Spleen (tissue), 11 donors: ENCODE results near the gene STK10. TPM values are rescaled to one million over a fixed set of nuclear protein-coding genes. Genes with fewer than 3 reads are reported as not detected.

Experiments
- DNase-seq: peaks from one replicate; pipeline ENCODE4 v3.0.0-alpha.2; 2020
- H3K27ac ChIP-seq, 8 donors: fragments of 200-600 bp; sonication (generic) in 7 of 8; 1 replicate in 4 of 8; 2 replicates in 4 of 8; pipeline versions ENCODE4 v1.5.0 to v1.8.0; 2016 to 2021; ENCODE audit warnings: inconsistent platforms in 4 of 8, mild to moderate bottlenecking in 4 of 8, moderate library complexity in 1 of 8
- H3K27me3 ChIP-seq, 7 donors: fragments of 200-600 bp; sonication (generic) in 6 of 7; replicated peaks in 1 of 7; 1 replicate in 4 of 7; 2 replicates in 3 of 7; pipeline versions ENCODE4 v1.5.0 to v1.8.0; 2016 to 2021; ENCODE audit warnings: inconsistent platforms in 3 of 7, mild to moderate bottlenecking in 1 of 7
- H3K36me3 ChIP-seq, 6 donors: fragments of 200-600 bp; sonication (generic) in 5 of 6; 1 replicate in 4 of 6; 2 replicates in 2 of 6; pipeline versions ENCODE4 v1.5.0 to v1.8.0; 2016 to 2021; ENCODE audit warnings: inconsistent platforms in 2 of 6
- H3K4me1 ChIP-seq, 6 donors: fragments of 200-600 bp; sonication (generic) in 5 of 6; 1 replicate in 3 of 6; 2 replicates in 3 of 6; pipeline versions ENCODE4 v1.5.0 to v1.8.0; 2016 to 2021; ENCODE audit warnings: inconsistent platforms in 3 of 6
- H3K4me3 ChIP-seq, 8 donors: fragments of 200-600 bp; sonication (generic) in 7 of 8; 1 replicate in 4 of 8; 2 replicates in 4 of 8; pipeline versions ENCODE4 v1.5.0 to v1.8.0; 2016 to 2021; ENCODE audit warnings: inconsistent platforms in 4 of 8, mild to moderate bottlenecking in 4 of 8, moderate library complexity in 2 of 8
- H3K9me3 ChIP-seq, 8 donors: fragments of 200-600 bp; sonication (generic) in 7 of 8; 1 replicate in 4 of 8; 2 replicates in 4 of 8; pipeline versions ENCODE4 v1.5.0 to v1.8.0; 2016 to 2021; ENCODE audit warnings: inconsistent platforms in 4 of 8
- CTCF ChIP-seq, 11 experiments: fragments of 200-600 bp in 7 of 11; fragments of 450-650 bp in 4 of 11; sonication (generic) in 4 of 11; IDR thresholded peaks in 8 of 11; conservative IDR thresholded peaks in 3 of 11; 1 replicate in 7 of 11; 2 replicates in 4 of 11; pipeline versions ENCODE4 v1.4.0 to v1.8.0; 2016 to 2021; ENCODE audit warnings: antibody characterized with exemption in 11 of 11, inconsistent platforms in 4 of 11, mild to moderate bottlenecking in 1 of 11
- POLR2A ChIP-seq, 3 donors: fragments of 450-650 bp; IDR thresholded peaks; one replicate each; pipeline ENCODE4 v1.5.1; 2017; ENCODE audit warnings: antibody characterized with exemption in 3 of 3, mild to moderate bottlenecking in 1 of 3
- POLR2AphosphoS5 ChIP-seq, 3 donors: sonication (generic); formaldehyde crosslinking; IDR thresholded peaks; one replicate each; pipeline ENCODE4 v1.5.1; 2017; ENCODE audit warnings: antibody characterized with exemption in 3 of 3
- WGBS, 5 donors: extraction: QIAGEN DNeasy Blood & Tissue Kit in 3 of 5; methylation state at CpG; one replicate each; pipeline versions ENCODE4 v1.1.5 to v1.1.7; 2013 to 2018; 5-methylcytosine and 5-hydroxymethylcytosine counted together
- intact Hi-C: fragments of 100-400 bp; cut with DNase I; formaldehyde crosslinking; loops from one replicate; pipeline ENCODE4 v1.15.0; 2023; ENCODE audit warnings: low total_unique reads
- polyA plus RNA-seq, 3 donors: library from polyadenylated mRNA; stranded (reverse); fragments of 200-250 nt; gene quantifications; one replicate each; pipeline ENCODE4 v1.2.1, GENCODE V29; 2013
- total RNA-seq, 7 donors: library from RNA; depleted of rRNA in 3 of 7; stranded (reverse); fragments of >200 nt in 3 of 7; fragmentation: NEBNext Ultra II Directional in 4 of 7; extraction: Animal tissue kit (Norgen Biotek cat#: 25700) in 4 of 7; gene quantifications; one replicate each; pipeline versions ENCODE4 v1.1.0 to v1.2.1, GENCODE V29; 2016 to 2021
- donor health status: healthy with polysubstance abuse.
- donor health status: DM: no; HTN: no; CAD: no; lungs with moderate emphysema.
- donor health status: DM: no; HTN: no; CAD: no.
- donor health status: Bipolar disorder and iron deficiency.
- donor health status: healthy.
- donor health status: DM: no; HTN: no; CAD: no.
- donor health status: DM: yes; HTN: yes; CAD: no.

STK10 gene
- total and polyA plus RNA-seq, 10 donors: 34.0 to 290 (median 168) TPM

GRCh38 chr5:172005708-172006320 lies 182.2 kb downstream of the STK10 start:
- 0 to 1% (median 1%) methylated on average over 34 of the region's 34 CpGs for WGBS, 5 donors
- Histone ChIP-seq H3K36me3 (no peaks in the 10 kb centered on the region), H3K27me3 (no peaks in the 10 kb centered on the region), H3K9me3 (no peaks in the 10 kb centered on the region), H3K27ac (peak overlapping the region; percentile 92 to 100 (median 98)), H3K4me3 (peak overlapping the region; percentile 72 to 98 (median 88)), H3K4me1 (peaks cover 27 to 64% (median 57%) of the 10 kb centered on the region in 6 donors)
- TF ChIP-seq CTCF (IDR thresholded peaks at IDR 0.05 in 8 of 11, conservative IDR thresholded peaks at IDR 0.05 in 3 of 11) (no peak), POLR2A (IDR thresholded peaks at IDR 0.05) (no peak), POLR2AphosphoS5 (IDR thresholded peaks at IDR 0.05) (no peak)
- intact Hi-C loops: loop anchor here (10.0 kb wide), 1 partner anchor 91 kb away; no protein-coding TSS in a partner anchor
- DNase-seq: peak; percentile 86

GRCh38 chr5:172004824-172005237 lies 183.2 kb downstream of the STK10 start:
- Histone ChIP-seq H3K4me3 (peak overlapping the region; percentile 72 to 98 (median 88)), H3K27ac (peak overlapping the region; percentile 92 to 100 (median 98)), H3K9me3 (no peaks in the 10 kb centered on the region), H3K27me3 (no peaks in the 10 kb centered on the region), H3K36me3 (no peaks in the 10 kb centered on the region), H3K4me1 (peaks cover 36 to 74% (median 66%) of the 10 kb centered on the region in 6 donors)
- WGBS, 5 donors: 10 to 19% (median 13%) methylated on average over 3 of the region's 3 CpGs
- intact Hi-C loops: loop anchor here (10.0 kb wide), 1 partner anchor 90 kb away; no protein-coding TSS in a partner anchor
- no peak for DNase-seq
- no peak for TF ChIP-seq POLR2AphosphoS5 (IDR thresholded peaks at IDR 0.05)
- no peak for TF ChIP-seq CTCF (IDR thresholded peaks at IDR 0.05 in 8 of 11, conservative IDR thresholded peaks at IDR 0.05 in 3 of 11)
- no peak for TF ChIP-seq POLR2A (IDR thresholded peaks at IDR 0.05)

GRCh38 chr5:172003746-172004145 lies 184.3 kb downstream of the STK10 start:
- 27 to 41% (median 29%) methylated on average over 1 of the region's 1 CpG for WGBS, 5 donors
- intact Hi-C loops: loop anchor here (10.0 kb wide), 1 partner anchor 89 kb away; no protein-coding TSS in a partner anchor
- H3K27ac ChIP-seq: peak overlapping the region in 5 of 8 donors; percentile 4 to 99 (median 16)
- no peak for TF ChIP-seq POLR2AphosphoS5 (IDR thresholded peaks at IDR 0.05)
- no peak for TF ChIP-seq CTCF (IDR thresholded peaks at IDR 0.05 in 8 of 11, conservative IDR thresholded peaks at IDR 0.05 in 3 of 11)
- TF ChIP-seq POLR2A (IDR thresholded peaks at IDR 0.05): no peak
- DNase-seq: no peak
- no peak overlapping the region for H3K4me3 ChIP-seq
- peaks cover 36 to 85% (median 77%) of the 10 kb centered on the region in 6 donors for H3K4me1 ChIP-seq
- H3K36me3 ChIP-seq: no peaks in the 10 kb centered on the region
- no peaks in the 10 kb centered on the region for H3K9me3 ChIP-seq
- H3K27me3 ChIP-seq: no peaks in the 10 kb centered on the region

GRCh38 chr5:172002840-172003512 lies 185.0 kb downstream of the STK10 start:
- 61 to 80% (median 70%) methylated on average over 6 of the region's 6 CpGs for WGBS, 5 donors
- Histone ChIP-seq H3K27me3 (no peaks in the 10 kb centered on the region), H3K36me3 (no peaks in the 10 kb centered on the region), H3K27ac (peak overlapping the region in 4 of 8 donors; percentile 4 to 99 (median 17)), H3K9me3 (no peaks in the 10 kb centered on the region), H3K4me3 (no peak overlapping the region), H3K4me1 (peaks cover 37 to 88% (median 80%) of the 10 kb centered on the region in 6 donors)
- DNase-seq: no peak
- intact Hi-C loops: loop anchor here (10.0 kb wide), 1 partner anchor 88 kb away; no protein-coding TSS in a partner anchor
- no peak for TF ChIP-seq CTCF (IDR thresholded peaks at IDR 0.05 in 8 of 11, conservative IDR thresholded peaks at IDR 0.05 in 3 of 11)
- no peak for TF ChIP-seq POLR2A (IDR thresholded peaks at IDR 0.05)
- no peak for TF ChIP-seq POLR2AphosphoS5 (IDR thresholded peaks at IDR 0.05)
